Measurements from ENCODE around the gene PLD4.

The PLD4 gene

DNA sequence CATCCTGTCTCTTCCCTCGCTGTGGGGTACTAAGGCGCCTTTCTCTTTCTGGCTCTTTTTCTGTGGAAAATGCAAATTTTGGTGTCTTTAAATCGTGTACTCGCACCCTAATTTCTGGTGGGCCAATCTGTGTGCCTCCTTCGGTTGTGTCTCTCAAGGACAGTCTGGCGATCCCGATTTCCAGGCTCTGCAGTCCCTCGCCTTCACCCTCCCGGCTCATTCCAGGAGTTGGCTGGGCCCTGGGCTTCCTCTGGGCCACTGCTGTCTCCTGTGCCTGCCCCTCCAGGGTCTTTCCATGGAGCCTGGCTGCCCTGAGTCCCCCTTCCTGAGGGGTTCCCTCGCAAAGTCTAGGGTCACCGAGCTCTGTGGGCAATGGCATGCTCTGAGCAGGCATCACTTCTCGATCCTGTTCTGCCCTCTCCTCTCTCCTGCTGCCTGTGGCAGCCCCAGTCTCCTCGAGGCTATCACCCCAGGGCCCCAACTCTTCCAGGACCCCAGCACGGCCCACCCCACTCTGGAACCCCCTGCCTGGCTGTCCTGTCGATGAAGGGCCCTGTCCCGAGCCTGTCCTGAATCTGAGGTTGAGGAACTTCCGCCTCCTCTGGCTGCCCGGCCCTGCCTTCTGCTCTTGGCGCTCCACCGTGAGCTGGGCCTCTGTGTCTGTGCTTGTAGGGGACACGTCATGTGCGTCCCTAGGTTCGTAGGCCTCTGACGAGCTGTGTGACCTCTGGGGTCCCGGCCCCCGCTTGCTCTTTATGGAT is 29.4 kb downstream of the PLD4 start:
- no peak for DNase-seq

DNA sequence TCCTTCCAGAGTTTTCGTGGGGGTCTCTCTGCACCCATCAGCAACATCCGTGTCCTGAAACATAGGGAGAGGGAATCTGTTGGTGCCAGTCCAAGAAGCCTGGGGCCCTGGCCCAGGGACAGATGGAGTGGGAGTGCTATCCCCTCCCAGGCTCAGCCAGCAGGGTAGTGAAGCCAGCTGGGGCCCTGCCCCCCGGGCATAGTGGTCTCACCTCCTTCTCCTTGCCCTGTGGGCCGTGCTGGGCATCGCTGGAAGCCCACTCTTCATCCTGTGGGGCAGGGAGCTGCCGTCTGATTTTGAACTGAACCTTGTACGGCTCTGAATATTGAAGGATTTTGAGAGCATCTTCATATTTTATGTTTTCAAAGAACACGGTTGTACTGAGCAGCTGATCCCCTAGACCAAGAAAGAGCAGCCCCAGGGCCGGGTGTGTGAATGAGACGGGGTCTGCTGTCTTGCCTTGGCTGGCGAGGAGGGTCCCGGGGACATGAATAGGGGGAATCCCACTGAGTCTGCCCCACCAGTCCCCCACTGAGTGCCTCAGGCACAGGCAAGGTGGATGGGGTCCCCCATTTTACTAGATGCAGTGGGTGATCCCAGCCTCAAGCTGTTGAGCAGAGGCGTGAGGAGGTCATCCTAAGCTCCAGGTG is 30.2 kb downstream of the PLD4 start:
- no peak for DNase-seq

GRCh38 chr14:104955396-104955770 is 30.7 kb downstream of the PLD4 start:
- DNase-seq, result no peak

DNA sequence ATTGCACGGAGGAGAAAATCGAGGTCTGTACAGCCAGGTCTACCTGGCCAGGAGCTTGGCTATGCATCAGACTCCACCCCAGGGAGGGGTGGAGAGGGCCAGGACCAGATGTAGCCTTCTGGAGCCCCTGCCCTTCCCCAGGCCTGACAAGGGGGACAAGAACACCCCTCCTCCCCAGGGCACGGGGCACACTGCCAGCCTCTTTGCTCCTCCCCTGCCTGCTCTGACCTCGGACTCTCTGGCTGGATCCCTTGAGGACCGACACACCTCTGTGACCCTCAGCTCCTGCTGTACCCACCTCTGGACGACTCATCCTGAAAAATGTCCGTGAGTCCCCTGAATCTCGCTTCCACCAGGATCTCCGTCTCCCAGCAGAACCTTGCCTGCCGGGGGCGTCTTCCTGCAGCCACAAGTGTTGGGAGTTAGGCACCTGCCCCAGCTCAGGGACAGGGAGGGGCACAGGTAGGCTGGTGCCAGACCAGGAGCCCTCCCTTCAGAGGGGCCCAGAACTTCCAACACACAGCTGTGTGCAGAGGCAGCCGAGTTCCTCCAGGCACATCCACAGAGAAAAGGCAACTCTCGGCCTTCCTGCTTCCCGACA is 31.7 kb downstream of the PLD4 start:
- no peak for DNase-seq

- DNase-seq, result no peak
Observed at GRCh38 chr14:104957146-104958113, 32.8 kb downstream of the PLD4 start.

- DNase-seq, result no peak
Observed at GRCh38 chr14:104964546-104964945, 39.9 kb downstream of the PLD4 start.

- no peak for DNase-seq
Observed at GRCh38 chr14:104965561-104966231, 41.0 kb downstream of the PLD4 start.

DNA sequence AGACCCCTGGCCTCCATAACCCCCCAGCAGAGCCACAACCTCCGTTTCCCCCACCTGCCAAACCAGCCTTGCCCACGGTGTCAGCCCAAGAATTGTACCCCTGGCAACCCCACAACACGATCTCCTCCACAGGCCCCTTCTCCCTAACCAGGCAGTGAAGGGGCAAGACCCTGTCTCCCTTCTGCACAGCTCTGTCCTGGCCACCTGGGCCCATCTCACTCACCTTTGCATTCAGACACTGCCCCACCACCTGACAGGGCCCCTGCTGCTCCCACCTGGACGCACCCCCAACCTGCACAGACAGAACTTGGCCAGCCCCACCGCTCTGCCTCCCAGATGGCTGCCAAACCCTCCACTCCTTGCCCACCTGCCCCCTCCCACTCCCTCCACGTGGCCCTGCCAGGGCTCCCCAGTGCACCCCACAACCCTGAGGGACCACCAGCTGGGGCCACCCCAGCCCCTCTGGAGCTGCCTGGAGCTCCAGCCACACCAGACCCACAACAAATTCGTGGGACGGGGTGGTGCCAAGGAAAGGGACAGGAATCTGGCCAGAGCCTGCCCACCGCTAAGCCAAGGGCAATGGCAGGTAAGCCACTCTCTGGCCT is 41.7 kb downstream of the PLD4 start:
- no peak for DNase-seq

GRCh38 chr14:104966981-104967385 is 42.3 kb downstream of the PLD4 start:
- no peak for DNase-seq

GRCh38 chr14:104967386-104968152 is 42.9 kb downstream of the PLD4 start:
- DNase-seq, result peak in 1 of 51 donors; percentile 9

DNA sequence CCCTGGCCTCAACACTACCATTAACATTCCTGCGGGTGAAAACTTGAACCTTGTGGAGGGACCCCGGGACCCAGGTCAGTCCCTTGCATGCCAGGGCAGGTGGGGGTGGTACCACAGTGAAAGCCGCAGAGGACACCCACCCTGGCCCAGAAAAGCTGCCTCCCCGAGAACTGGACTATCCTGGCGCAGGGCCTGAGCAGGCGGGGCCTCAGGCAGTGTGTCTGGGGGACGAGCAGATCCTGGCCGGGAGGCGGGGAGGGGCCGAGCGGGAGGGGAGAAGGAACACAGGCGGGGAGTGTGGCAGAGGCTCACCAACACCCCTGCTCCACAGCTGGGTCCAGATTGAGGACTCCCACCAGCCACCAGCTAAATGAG is 43.5 kb downstream of the PLD4 start:
- peak in 2 of 51 donors; percentile 20 to 24 for DNase-seq

DNA sequence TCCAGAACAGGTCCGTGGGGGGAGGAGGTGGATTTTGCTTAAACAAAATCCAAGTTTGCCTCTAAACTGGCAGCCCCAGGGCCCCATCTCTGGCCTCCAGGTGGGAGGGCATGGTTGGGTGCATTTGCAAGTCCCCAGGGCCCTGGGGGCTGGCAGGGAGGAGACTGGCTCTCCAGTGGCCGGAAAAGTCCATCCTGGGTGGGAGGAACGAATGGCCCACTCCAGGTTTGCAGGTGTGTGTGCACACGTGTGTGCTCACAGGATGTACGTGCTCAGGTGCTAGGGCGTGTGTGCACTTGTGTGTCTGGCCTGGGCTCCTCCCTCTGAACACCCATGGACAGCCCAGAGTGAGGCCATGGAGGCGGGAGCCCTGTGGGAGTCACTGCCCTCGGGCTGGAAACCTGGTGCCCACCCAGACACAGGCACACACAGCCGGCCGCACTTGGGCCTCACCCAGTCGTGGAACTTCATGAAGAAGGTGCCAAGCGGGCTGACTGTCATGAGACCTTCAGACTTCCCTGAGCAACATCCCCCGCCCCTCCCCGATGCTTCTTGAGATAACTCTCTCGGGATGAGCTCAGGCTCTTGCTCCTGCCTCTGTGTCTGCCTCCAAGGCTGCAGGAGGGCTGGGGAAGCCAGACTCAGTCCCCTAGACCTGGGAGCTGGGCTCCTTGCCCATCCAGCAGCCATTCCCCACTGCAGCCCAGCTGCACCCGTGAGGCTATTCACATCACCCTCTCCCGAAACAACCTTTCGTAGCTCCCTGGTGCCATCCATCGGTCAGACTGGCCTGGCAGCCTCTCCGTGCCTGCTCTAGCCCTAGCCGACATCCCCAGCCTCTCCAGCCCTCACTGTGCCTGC is 44.1 kb downstream of the PLD4 start:
- no peak for DNase-seq

DNA sequence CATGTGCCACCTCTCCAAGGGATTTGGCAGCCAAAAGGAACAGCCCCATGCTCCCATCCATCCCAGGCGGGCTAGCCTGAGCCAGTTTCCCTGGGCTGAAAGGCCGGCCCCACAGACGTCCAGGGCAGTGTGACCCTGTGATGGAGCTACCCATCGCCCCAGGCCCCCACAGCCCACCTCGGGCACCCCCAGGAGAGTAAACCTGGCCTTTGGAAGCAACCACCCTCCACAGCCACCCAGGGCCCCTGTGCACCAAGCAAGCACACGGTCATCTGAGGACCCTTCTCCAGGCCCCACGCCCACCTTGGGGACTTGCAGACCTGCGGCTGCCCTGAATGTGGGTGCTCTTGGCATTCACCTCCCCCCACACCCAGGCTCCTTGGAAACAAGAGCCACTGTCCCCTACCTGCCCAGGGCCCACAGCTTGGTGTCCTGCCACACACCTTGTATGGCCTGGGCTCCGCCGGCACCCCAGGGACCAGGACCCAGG is 45.1 kb downstream of the PLD4 start:
- no peak for DNase-seq

GRCh38 chr14:104970231-104971068 is 45.8 kb downstream of the PLD4 start:
- DNase-seq, result peak in 1 of 51 donors; percentile 28

DNA sequence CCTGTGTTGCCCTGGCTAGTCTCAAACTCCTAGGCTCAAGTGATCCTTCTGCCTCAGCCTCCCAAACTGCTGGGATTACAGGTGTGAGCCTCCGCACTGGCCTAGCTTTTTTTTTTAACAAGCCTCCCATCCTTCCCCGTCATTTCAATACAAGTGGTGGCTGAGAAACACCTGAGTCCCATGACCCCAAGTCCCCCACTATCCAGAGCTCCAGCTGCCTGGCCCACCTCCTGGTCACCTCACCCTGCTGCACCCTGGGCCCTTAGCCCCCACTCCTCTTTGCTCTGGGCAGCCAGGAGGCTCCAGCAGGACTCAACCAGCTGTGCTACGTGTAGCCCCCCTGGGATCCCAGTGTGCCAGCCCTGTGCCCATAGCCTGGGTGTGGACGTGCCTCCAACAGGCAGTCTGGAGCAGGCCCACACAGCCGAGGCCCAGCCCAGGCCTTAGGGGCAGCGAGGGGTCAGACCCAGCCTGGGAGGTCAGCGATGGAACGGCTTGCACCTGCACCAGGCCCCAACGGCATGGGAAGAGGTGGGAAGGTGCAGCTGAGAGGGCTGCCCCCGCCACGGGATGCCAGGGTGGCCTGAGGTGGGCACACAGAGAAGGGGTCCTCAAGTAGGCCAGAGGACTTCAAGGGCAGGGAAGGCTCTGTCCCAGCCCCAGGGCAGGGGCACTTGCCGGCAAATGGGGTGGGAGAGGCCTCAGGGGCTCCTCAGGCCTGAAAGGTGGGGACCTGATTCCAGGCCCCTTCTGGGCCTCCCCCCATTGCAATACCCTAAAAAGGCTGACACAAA is 47.0 kb downstream of the PLD4 start:
- no peak for DNase-seq

DNA sequence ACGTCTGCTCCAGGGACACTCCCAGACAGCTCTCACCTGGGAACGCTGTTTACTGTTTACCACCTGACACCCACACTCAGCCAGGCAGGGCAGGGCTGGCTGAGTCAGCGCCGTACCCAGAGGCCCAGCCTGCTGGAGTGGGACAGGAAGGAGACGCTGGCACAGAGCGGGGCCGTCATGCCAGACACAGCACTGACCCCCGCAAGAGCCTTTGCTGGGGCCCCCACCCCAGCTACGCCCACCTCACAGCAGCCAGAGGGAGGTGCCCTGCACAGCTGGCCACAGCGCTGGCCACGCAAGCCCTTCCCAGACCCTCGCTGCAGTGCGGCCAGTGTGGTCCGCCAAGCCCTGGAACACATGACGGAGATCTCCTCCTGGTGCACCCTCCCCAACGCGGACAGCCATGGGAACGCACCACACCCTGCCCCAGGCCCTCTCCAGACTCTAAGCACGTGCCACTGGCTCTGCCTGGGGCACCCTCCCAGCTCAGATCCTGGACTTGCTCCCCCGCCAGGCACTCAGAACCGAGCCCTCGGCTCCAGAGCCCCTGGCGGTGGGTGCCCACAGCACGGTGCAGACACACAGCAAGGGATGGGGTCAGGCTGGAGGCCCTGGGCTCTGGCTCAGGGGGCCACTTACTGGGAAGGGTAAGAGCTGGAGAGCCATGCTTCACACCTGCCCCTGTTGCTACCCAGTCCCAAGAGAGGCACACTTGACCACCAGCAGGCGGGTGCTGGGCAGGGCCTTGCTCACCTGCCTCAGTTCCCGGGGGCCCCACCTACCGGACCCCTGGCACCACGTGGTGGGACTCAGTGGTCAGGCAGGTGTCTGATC is 47.8 kb downstream of the PLD4 start:
- DNase-seq, result no peak

Data from hypothalamus (tissue), 51 donors.